Upper lobe of left lung (tissue), 4 donors: ENCODE measurements around the gene MARCHF3.

ENCODE experiments used
- CTCF ChIP-seq, 6 experiments: fragments of 450-650 bp in 4 of 6; fragments of 200-600 bp in 2 of 6; sonication (generic) in 2 of 6; IDR thresholded peaks; one replicate each; pipeline ENCODE4 v1.5.1; 2016 to 2019; ENCODE audit warnings: antibody characterized with exemption in 6 of 6
- EP300 ChIP-seq, 4 donors: sonication (generic); formaldehyde crosslinking; IDR thresholded peaks; one replicate each; pipeline ENCODE4 v1.5.1; 2017; ENCODE audit warnings: antibody characterized with exemption in 4 of 4, control low read depth in 2 of 4

GRCh38 chr5:127029581-127030258, 638 bp downstream of the MARCHF3 start:
- TF ChIP-seq EP300 (IDR thresholded peaks at IDR 0.05) (no peak), CTCF (IDR thresholded peaks at IDR 0.05) (peak; percentile 27 to 65 (median 45))
